Measurements from ENCODE around the gene AEBP1.

Gene AEBP1

DNA sequence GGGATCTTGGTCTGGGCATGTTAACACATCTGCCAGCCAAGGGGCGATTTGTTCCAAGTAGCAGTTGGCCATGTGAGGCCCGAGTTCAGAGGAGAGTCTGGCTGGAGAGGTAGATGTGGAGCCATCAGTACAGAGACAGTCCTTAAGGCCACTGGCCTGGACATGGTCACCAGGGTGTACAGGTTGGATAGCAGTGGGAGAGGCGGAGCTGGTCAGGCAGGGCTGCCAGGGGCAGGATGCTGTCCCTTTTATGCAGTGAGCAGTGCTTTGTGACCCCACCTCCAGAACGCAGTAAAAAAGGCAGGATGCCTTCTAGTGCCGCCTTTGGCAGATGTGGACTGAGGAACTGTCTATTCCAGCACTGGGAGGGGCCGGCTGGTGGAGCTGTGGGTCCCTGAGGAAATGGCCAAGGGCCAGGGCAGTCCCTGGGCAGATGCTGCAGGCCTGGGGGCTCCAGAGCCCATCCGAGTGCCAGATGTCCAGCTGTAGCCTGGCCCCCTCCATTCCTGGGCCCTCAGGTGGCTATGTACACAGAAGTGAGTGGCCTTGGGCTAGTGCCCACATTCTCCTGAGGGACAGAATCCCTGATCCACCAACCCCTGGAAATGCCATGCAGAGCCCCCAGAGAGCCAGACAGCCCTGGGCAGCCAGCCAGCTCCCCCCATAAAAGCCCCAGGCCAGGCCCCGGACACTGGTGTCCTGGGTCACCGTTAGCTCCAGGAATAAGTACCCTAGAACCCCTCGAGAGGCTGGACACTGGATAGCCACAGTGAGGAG is 54.1 kb downstream of the AEBP1 start:
- Histone ChIP-seq H3K4me3 (ENCODE audit: low read length) (no peak overlapping the region), H3K36me3 (ENCODE audit: control insufficient read depth, insufficient read depth, low read length) (no peaks in the 10 kb centered on the region), H3K4me1 (ENCODE audit: control insufficient read depth, insufficient read depth, low read length) (peaks cover 1% of the 10 kb centered on the region; the same call in 1 of the 2 replicates), H3K9me3 (ENCODE audit: control insufficient read depth, insufficient read depth, low read length) (no peaks in the 10 kb centered on the region), H3K27ac (ENCODE audit: low read length) (no peak overlapping the region), H3K27me3 (ENCODE audit: control insufficient read depth, insufficient read depth, low read length) (no peaks in the 10 kb centered on the region)
- DNase-seq (ENCODE audit: low read depth, low spot score), result no peak
- no CpG with 5 or more reads among the region's 10 CpGs for WGBS (ENCODE audit: insufficient coverage, insufficient read length)

DNA sequence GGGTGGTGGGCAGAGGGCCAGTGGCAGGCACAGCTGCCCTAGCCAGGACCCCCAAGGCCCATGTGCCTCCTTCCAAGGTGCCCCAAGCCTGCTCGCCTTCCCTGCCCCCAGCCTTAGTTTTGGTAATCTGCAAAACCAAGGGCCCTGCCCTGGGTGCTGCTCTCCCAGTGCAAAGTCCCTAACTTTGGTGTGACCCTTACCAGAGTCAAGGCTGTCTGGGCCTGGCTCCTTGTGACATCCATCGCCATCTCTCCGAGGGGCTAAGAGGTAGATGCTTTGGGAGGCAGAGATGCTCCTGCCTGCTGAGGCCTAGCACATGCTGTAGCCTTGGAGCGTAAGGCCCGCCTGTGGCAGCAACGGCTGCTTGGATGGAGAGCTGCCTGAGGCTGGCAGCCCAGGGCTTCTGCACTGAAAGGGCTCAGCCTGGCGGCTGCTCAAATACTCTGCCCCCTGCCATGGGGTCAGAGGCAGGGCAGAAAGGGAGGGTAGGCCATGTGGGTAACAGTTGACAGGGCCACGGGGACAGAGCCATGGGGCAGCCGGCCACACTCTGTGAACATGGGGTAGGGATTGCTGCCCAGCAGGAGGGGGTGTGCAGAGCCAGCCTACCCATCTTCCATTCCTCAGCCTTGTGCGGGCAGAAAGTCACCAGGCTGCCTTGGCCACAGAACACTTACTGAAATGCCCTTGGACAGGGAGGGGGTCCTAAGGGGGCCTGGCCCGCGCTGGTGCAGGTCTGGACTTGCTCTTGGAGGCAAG is 54.9 kb downstream of the AEBP1 start:
- Histone ChIP-seq H3K27me3 (ENCODE audit: control insufficient read depth, insufficient read depth, low read length) (no peaks in the 10 kb centered on the region), H3K36me3 (ENCODE audit: control insufficient read depth, insufficient read depth, low read length) (no peaks in the 10 kb centered on the region), H3K4me1 (ENCODE audit: control insufficient read depth, insufficient read depth, low read length) (peaks cover 1% of the 10 kb centered on the region; the same call in 1 of the 2 replicates), H3K9me3 (ENCODE audit: control insufficient read depth, insufficient read depth, low read length) (no peaks in the 10 kb centered on the region), H3K27ac (ENCODE audit: low read length) (no peak overlapping the region), H3K4me3 (ENCODE audit: low read length) (no peak overlapping the region)
- no CpG with 5 or more reads among the region's 12 CpGs for WGBS (ENCODE audit: insufficient coverage, insufficient read length)
- no peak for DNase-seq (ENCODE audit: low read depth, low spot score)

DNA sequence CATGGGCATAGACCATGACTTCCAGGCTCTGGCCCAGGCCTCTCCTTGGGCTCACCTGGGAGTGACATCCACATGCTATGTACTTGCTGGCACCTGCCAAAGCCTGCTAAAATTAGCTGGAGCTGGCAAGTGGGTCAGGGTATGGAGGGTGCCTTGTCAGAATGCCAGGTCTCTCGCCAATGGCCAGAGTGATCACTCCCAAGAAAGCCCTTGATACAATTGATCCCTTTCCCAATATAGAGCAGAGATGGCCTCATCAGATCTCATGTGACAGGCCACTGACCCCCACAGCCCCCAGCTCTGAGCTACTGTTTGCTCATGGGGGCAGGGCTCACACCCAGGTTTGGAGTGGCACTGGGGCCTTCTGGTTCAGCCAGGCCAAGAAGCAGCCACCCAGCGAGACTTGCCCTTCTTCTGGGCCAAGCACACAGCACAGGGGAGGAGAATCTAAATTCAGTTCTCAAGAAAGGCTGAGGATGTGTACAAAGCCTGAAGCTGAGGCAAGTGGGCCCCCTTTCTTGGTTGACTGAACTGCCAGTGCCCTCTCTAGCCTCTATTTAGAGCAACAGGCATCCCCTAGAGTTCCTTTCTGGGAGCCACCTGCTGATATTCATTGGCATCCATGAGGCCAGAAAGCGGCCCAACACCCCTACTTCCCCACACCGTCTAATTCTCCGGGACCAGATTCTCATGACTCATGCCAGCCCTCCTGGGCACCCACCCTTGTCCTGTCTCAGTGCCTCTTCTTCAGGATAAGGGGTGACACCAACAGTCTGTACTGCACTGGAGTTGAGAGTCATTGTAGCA is 55.9 kb downstream of the AEBP1 start:
- no peak overlapping the region for H3K4me3 ChIP-seq (ENCODE audit: low read length)
- H3K27ac ChIP-seq (ENCODE audit: low read length), result no peak overlapping the region
- no peaks in the 10 kb centered on the region for H3K9me3 ChIP-seq (ENCODE audit: control insufficient read depth, insufficient read depth, low read length)

GRCh38 chr7:44161371-44161770 is 57.2 kb downstream of the AEBP1 start:
- no CpG with 5 or more reads among the region's 2 CpGs for WGBS (ENCODE audit: insufficient coverage, insufficient read length)
- Histone ChIP-seq H3K4me3 (ENCODE audit: low read length) (no peak overlapping the region), H3K9me3 (ENCODE audit: control insufficient read depth, insufficient read depth, low read length) (no peaks in the 10 kb centered on the region), H3K27me3 (ENCODE audit: control insufficient read depth, insufficient read depth, low read length) (no peaks in the 10 kb centered on the region), H3K4me1 (ENCODE audit: control insufficient read depth, insufficient read depth, low read length) (peaks cover 1% of the 10 kb centered on the region; the same call in 1 of the 2 replicates), H3K36me3 (ENCODE audit: control insufficient read depth, insufficient read depth, low read length) (no peaks in the 10 kb centered on the region), H3K27ac (ENCODE audit: low read length) (no peak overlapping the region)
- DNase-seq (ENCODE audit: low read depth, low spot score), result no peak

More for the DNA sequence above, 55.9 kb downstream of the AEBP1 start:
- DNase-seq (ENCODE audit: low read depth, low spot score), result no peak
- H3K4me1 ChIP-seq (ENCODE audit: control insufficient read depth, insufficient read depth, low read length), result peaks cover 1% of the 10 kb centered on the region; the same call in 1 of the 2 replicates
- H3K36me3 ChIP-seq (ENCODE audit: control insufficient read depth, insufficient read depth, low read length), result no peaks in the 10 kb centered on the region
- no peaks in the 10 kb centered on the region for H3K27me3 ChIP-seq (ENCODE audit: control insufficient read depth, insufficient read depth, low read length)
- WGBS (ENCODE audit: insufficient coverage, insufficient read length), result no CpG with 5 or more reads among the region's 5 CpGs

DNA sequence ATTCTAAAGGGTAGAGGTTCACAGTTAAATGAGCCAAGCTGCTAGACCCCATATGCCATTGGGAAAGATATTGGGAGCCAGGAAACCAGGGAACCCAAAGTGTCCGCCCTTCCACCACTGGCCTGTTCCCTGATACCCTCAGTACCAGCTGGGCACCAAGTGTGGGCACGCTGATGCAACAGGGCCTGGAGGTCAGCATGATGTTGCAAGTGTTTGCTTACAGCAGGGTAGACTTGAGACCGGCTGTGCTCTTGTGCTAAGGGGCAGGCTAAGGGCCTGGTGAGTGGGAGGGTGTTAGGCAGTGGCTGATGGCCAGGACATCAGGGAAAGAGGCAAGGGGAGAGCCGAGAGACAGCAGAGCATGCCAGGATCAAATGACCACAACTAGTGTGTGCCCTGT is 58.0 kb downstream of the AEBP1 start:
- Histone ChIP-seq H3K36me3 (ENCODE audit: control insufficient read depth, insufficient read depth, low read length) (no peaks in the 10 kb centered on the region), H3K27me3 (ENCODE audit: control insufficient read depth, insufficient read depth, low read length) (no peaks in the 10 kb centered on the region), H3K4me1 (ENCODE audit: control insufficient read depth, insufficient read depth, low read length) (peaks cover 1% of the 10 kb centered on the region; the same call in 1 of the 2 replicates), H3K9me3 (ENCODE audit: control insufficient read depth, insufficient read depth, low read length) (no peaks in the 10 kb centered on the region), H3K27ac (ENCODE audit: low read length) (no peak overlapping the region), H3K4me3 (ENCODE audit: low read length) (no peak overlapping the region)
- WGBS (ENCODE audit: insufficient coverage, insufficient read length), result no CpG with 5 or more reads among the region's 4 CpGs
- DNase-seq (ENCODE audit: low read depth, low spot score), result no peak

DNA sequence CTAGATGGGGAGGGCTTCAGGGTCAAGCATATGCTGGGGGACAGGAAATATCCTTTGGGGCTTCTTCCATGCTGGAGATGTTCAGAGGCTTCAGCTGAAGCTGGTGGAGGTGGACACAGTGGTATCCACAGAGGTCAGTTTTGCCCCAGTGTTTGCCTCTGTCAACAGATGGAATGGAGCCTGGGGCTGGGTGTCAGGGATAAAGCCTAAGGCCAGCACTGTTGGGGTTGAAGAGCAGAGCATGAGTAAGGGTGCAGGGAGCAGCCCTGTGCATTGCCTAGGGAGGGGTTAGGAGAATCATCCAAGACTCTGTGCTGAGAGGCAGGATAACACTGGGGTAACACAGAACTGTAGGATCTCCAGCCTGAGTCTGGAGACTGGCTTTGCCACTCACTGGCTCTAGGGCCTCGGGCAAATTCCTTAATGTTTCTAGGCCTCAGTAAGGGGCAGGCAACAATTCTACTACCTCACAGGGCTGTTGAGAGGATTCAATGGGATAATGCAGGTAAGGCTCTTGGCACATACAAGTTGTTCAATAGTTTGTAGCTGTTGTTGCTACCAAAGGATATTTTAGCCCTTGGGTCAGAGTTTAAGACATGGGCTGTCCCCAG is 58.7 kb downstream of the AEBP1 start:
- Histone ChIP-seq H3K9me3 (ENCODE audit: control insufficient read depth, insufficient read depth, low read length) (no peaks in the 10 kb centered on the region), H3K36me3 (ENCODE audit: control insufficient read depth, insufficient read depth, low read length) (no peaks in the 10 kb centered on the region), H3K27me3 (ENCODE audit: control insufficient read depth, insufficient read depth, low read length) (no peaks in the 10 kb centered on the region), H3K4me3 (ENCODE audit: low read length) (no peak overlapping the region), H3K4me1 (ENCODE audit: control insufficient read depth, insufficient read depth, low read length) (no peaks in the 10 kb centered on the region), H3K27ac (ENCODE audit: low read length) (no peak overlapping the region)
- WGBS (ENCODE audit: insufficient coverage, insufficient read length), result no CpG with 5 or more reads among the region's 1 CpG
- DNase-seq (ENCODE audit: low read depth, low spot score), result no peak

- no peaks in the 10 kb centered on the region for H3K4me1 ChIP-seq (ENCODE audit: control insufficient read depth, insufficient read depth, low read length)
- WGBS (ENCODE audit: insufficient coverage, insufficient read length), result no CpG with 5 or more reads among the region's 1 CpG
Measured at GRCh38 chr7:44163591-44163990, 59.4 kb downstream of the AEBP1 start.

More at GRCh38 chr7:44163591-44163990, 59.4 kb downstream of the AEBP1 start:
- Histone ChIP-seq H3K27ac (ENCODE audit: low read length) (no peak overlapping the region), H3K9me3 (ENCODE audit: control insufficient read depth, insufficient read depth, low read length) (no peaks in the 10 kb centered on the region), H3K27me3 (ENCODE audit: control insufficient read depth, insufficient read depth, low read length) (no peaks in the 10 kb centered on the region), H3K36me3 (ENCODE audit: control insufficient read depth, insufficient read depth, low read length) (no peaks in the 10 kb centered on the region), H3K4me3 (ENCODE audit: low read length) (no peak overlapping the region)
- no peak for DNase-seq (ENCODE audit: low read depth, low spot score)

All from iPS DF 6.9 (cell line).